ENCODE measurements around the gene BOD1.

DNA sequence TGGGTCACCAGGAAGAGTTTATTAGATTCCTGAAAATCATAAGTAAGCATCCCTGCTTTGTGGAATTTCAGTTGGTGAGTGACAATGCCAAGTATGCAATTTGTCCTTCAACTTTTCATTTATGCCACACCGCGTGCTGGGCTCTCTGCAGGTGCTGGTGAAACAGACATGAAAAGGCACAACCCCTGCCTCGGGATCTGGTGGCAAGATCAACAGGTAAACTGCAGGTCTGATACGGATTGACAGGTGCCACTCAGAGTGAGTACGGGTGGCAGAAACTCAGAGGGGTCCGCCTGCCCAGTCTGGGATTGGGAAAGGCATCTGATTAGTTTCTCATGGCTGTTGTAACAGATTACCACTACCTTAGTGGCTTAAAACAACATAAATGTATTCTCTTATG is 40.5 kb downstream of the BOD1 start:
- TF ChIP-seq, protein P1, sequence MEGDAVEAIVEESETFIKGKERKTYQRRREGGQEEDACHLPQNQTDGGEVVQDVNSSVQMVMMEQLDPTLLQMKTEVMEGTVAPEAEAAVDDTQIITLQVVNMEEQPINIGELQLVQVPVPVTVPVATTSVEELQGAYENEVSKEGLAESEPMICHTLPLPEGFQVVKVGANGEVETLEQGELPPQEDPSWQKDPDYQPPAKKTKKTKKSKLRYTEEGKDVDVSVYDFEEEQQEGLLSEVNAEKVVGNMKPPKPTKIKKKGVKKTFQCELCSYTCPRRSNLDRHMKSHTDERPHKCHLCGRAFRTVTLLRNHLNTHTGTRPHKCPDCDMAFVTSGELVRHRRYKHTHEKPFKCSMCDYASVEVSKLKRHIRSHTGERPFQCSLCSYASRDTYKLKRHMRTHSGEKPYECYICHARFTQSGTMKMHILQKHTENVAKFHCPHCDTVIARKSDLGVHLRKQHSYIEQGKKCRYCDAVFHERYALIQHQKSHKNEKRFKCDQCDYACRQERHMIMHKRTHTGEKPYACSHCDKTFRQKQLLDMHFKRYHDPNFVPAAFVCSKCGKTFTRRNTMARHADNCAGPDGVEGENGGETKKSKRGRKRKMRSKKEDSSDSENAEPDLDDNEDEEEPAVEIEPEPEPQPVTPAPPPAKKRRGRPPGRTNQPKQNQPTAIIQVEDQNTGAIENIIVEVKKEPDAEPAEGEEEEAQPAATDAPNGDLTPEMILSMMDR (conservative IDR thresholded peaks at IDR 0.05 in 1 of 2, IDR thresholded peaks at IDR 0.05 in 1 of 2; ENCODE audit: low read depth in 1 of 2, low read length in 2 of 2), result no peak
- no peak for TF ChIP-seq EZH2 (IDR thresholded peaks at IDR 0.05; ENCODE audit: low read length, missing control alignments)
